ENCODE results near the gene ABLIM2.

Gene ABLIM2

GRCh38 chr4:8191136-8191747 is 32.6 kb upstream of the ABLIM2 start:
- no peak overlapping the region for H3K4me3 ChIP-seq (ENCODE audit: low read depth, low read length)
- TF ChIP-seq, protein P1, sequence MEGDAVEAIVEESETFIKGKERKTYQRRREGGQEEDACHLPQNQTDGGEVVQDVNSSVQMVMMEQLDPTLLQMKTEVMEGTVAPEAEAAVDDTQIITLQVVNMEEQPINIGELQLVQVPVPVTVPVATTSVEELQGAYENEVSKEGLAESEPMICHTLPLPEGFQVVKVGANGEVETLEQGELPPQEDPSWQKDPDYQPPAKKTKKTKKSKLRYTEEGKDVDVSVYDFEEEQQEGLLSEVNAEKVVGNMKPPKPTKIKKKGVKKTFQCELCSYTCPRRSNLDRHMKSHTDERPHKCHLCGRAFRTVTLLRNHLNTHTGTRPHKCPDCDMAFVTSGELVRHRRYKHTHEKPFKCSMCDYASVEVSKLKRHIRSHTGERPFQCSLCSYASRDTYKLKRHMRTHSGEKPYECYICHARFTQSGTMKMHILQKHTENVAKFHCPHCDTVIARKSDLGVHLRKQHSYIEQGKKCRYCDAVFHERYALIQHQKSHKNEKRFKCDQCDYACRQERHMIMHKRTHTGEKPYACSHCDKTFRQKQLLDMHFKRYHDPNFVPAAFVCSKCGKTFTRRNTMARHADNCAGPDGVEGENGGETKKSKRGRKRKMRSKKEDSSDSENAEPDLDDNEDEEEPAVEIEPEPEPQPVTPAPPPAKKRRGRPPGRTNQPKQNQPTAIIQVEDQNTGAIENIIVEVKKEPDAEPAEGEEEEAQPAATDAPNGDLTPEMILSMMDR (IDR thresholded peaks at IDR 0.05; ENCODE audit: insufficient read depth, low read depth, low read length, missing control alignments), result no peak

GRCh38 chr4:8189551-8190466 is 31.2 kb upstream of the ABLIM2 start:
- no peak overlapping the region for H3K4me3 ChIP-seq (ENCODE audit: low read depth, low read length)
- peak; percentile 15 for DNase-seq (ENCODE audit: low read depth)
- TF ChIP-seq, protein P1 (IDR thresholded peaks at IDR 0.05; ENCODE audit: insufficient read depth, low read depth, low read length, missing control alignments), result no peak

More at GRCh38 chr4:8191136-8191747, 32.6 kb upstream of the ABLIM2 start:
- DNase-seq (ENCODE audit: low read depth), result peak; percentile 85

DNA sequence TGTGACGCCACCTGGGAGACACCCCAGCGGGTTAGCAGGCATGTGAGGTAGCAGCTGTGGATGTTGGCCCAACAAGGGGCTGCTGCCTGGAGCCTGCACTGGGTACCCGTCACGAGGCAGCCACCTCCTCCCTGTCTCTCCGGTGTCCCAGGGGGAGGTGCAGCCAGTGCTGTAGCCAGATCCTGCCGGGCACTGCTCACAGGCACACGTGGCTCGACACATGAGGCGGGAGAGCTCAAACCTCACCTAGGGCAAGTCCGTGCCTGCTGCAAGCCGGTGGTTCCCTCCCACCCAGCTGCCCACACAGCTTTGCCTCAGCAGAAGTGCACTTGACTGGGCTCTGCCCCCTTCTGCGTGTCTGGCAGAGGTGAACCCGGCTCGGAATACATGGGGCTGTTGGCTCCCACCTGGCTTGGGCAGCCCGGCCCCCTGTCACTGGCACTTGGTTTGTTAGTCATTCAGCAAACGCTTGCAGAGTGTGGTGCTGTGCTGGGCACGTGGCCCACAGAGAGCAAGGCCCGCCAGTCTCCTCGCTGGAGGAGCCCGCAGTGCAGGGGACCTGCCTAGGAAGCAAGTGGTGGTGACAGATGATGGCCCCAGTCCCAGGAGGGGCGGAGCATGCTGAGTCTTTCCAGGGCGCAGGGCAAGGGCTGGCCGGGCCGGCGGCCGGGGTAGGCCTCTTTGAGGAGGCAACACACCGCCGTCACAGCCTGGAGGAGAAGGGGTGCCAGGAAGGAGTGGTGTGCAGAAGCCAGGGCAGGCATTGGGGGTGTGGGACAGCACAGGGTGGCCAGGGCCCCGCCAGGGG is 30.3 kb upstream of the ABLIM2 start:
- TF ChIP-seq, protein P1 (IDR thresholded peaks at IDR 0.05; ENCODE audit: insufficient read depth, low read depth, low read length, missing control alignments), result no peak
- no peak for DNase-seq (ENCODE audit: low read depth)
- H3K4me3 ChIP-seq (ENCODE audit: low read depth, low read length), result no peak overlapping the region

DNA sequence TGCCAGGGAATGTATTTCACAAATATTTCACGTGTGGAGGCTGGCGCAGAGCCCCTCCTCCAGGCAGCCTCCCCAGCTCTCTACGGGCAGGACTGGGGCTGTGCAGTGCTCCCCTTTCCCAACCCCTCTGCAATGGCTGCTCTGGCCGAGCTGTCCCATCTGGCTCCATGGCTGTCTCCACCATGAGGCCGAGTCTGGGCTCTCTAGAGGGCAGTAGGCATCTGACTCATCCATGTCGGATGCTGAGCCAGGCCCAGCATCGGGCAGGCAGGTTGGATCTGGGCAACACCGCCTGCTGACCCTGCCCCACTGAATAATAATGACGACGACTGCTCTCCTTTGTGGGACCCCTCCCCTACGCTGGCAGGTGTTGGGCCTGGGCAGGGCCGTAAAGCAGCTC is 29.5 kb upstream of the ABLIM2 start:
- DNase-seq (ENCODE audit: low read depth), result no peak
- TF ChIP-seq, protein P1 (IDR thresholded peaks at IDR 0.05; ENCODE audit: insufficient read depth, low read depth, low read length, missing control alignments), result no peak
- no peak overlapping the region for H3K4me3 ChIP-seq (ENCODE audit: low read depth, low read length)

DNA sequence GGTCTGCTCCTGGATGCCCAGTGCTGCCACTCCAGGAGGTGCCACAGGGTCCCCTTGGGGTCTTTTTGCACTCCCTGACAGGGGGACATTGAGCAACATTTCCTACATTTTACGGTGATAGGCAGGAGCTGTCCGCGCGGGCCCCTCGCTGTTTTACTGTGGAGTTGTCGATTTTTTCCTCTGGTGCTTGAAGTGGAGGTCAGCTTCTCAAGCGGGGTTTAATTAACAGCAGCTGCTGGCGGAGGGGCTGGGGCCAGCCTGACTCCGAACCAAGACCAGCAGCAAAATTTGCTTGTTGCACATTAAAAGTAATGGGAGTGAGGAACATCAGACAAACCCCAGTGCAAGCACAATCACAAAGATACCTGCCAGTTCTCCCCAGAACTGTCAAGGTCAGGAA is 27.3 kb upstream of the ABLIM2 start:
- no peak overlapping the region for H3K4me3 ChIP-seq (ENCODE audit: low read depth, low read length)
- DNase-seq (ENCODE audit: low read depth), result no peak
- TF ChIP-seq, protein P1 (IDR thresholded peaks at IDR 0.05; ENCODE audit: insufficient read depth, low read depth, low read length, missing control alignments), result no peak

DNA sequence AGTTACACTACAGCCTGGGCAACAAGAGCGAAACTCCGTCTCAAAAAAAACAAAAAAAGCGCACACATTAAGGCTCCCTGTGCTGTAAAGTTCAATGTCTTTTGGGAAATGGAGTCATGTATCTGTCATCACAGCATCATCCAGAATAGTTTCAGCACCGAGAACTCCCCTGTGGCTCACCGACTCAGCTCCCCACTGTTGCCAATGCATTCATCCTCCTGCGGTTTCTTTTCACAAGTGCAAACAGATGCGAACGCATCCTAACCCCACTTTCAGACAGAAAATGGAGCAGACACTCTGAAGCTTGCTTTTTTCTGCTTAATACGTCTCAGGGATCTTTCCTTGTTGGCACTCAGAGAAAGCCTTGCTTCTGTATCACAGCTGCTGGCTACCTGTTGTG is 26.7 kb upstream of the ABLIM2 start:
- TF ChIP-seq, protein P1 (IDR thresholded peaks at IDR 0.05; ENCODE audit: insufficient read depth, low read depth, low read length, missing control alignments), result no peak
- DNase-seq (ENCODE audit: low read depth), result no peak
- H3K4me3 ChIP-seq (ENCODE audit: low read depth, low read length), result no peak overlapping the region

All from GM12865 (cell line).